CD14-positive monocyte (primary cell): ENCODE results near the gene DDX47. TPM values are rescaled to one million over a fixed set of nuclear protein-coding genes. Genes with fewer than 3 reads are reported as not detected.
"Not testable (repeated sequence)": the region's sequence is repeated elsewhere in the genome, so short reads cannot be mapped to it uniquely, and the experiment has no call there.

Experiments used
- DNase-seq, 3 donors: peaks; one replicate each; pipeline ENCODE4 v3.0.0-alpha.2; 2011 to 2022
- H2AFZ ChIP-seq: 2 replicates; pipeline ENCODE4 v1.6.0; 2012; ENCODE audit warnings: mild to moderate bottlenecking, low read depth, low read length, inconsistent platforms; ENCODE audit not compliant: insufficient read depth, poor library complexity, severe bottlenecking
- H3K27ac ChIP-seq, 2 donors: 1 replicate in 1 of 2; 2 replicates in 1 of 2; pipeline ENCODE4 v1.5.1; 2012 to 2013; ENCODE audit warnings: low read length in 2 of 2, control low read depth in 1 of 2, inconsistent platforms in 1 of 2, low read depth in 1 of 2, mild to moderate bottlenecking in 1 of 2
- H3K27me3 ChIP-seq, 2 donors: one replicate each; pipeline versions ENCODE4 v1.6.0 to v1.6.1; 2011 to 2013; ENCODE audit warnings: low read length in 2 of 2; ENCODE audit not compliant: control insufficient read depth in 2 of 2, insufficient read depth in 2 of 2
- H3K36me3 ChIP-seq, 2 donors: replicated peaks in 1 of 2; 1 replicate in 1 of 2; 2 replicates in 1 of 2; pipeline versions ENCODE4 v1.5.1 to v1.6.1; 2012 to 2013; ENCODE audit warnings: low read length in 2 of 2, control low read depth in 1 of 2, inconsistent platforms in 1 of 2, mild to moderate bottlenecking in 1 of 2; ENCODE audit not compliant: insufficient read depth in 2 of 2, control insufficient read depth in 1 of 2
- H3K4me1 ChIP-seq, 2 donors: 1 replicate in 1 of 2; 2 replicates in 1 of 2; pipeline versions ENCODE4 v1.5.1 to v1.6.1; 2012 to 2013; ENCODE audit warnings: low read length in 2 of 2, control low read depth in 1 of 2, inconsistent platforms in 1 of 2, mild to moderate bottlenecking in 1 of 2, moderate library complexity in 1 of 2; ENCODE audit not compliant: insufficient read depth in 2 of 2, control insufficient read depth in 1 of 2
- H3K4me2 ChIP-seq: replicated peaks from 2 replicates; pipeline ENCODE3; 2012; ENCODE audit warnings: low read length, moderate library complexity, mild to moderate bottlenecking; ENCODE audit not compliant: poor library complexity, severe bottlenecking; ENCODE audit errors: extremely low read depth
- H3K4me3 ChIP-seq, 3 experiments: fragments of 200-600 bp in 1 of 3; sonication (generic) in 1 of 3; replicated peaks in 1 of 3; 1 replicate in 2 of 3; 2 replicates in 1 of 3; pipeline ENCODE4 v1.5.1; 2011 to 2013; ENCODE audit warnings: low read length in 3 of 3, mild to moderate bottlenecking in 3 of 3, control low read depth in 2 of 3, low read depth in 2 of 3, inconsistent platforms in 1 of 3, moderate library complexity in 1 of 3
- H3K79me2 ChIP-seq: 2 replicates; pipeline ENCODE4 v1.6.0; 2012; ENCODE audit warnings: mild to moderate bottlenecking, control low read depth, inconsistent platforms, low read length, moderate library complexity; ENCODE audit not compliant: insufficient read depth
- H3K9ac ChIP-seq: 2 replicates; pipeline ENCODE4 v1.6.0; 2017; ENCODE audit warnings: low read length, mild to moderate bottlenecking; ENCODE audit not compliant: insufficient read depth, poor library complexity, severe bottlenecking
- H3K9me3 ChIP-seq, 2 donors: replicated peaks in 1 of 2; 1 replicate in 1 of 2; 2 replicates in 1 of 2; pipeline versions ENCODE4 v1.5.1 to v1.6.1; 2012 to 2013; ENCODE audit warnings: low read length in 2 of 2, control low read depth in 1 of 2; ENCODE audit not compliant: control insufficient read depth in 1 of 2, insufficient read depth in 1 of 2
- H4K20me1 ChIP-seq: 2 replicates; pipeline ENCODE4 v1.6.0; 2012; ENCODE audit warnings: mild to moderate bottlenecking, low read length, control low read depth, moderate library complexity; ENCODE audit not compliant: insufficient read depth
- H3K27ac Mint-ChIP-seq, 7 donors: one replicate each; pipeline ENCODE4 v1.8.0; 2020; ENCODE audit warnings: mild to moderate bottlenecking in 7 of 7, mixed read lengths in 7 of 7, moderate library complexity in 6 of 7, inconsistent platforms in 2 of 7
- H3K27me3 Mint-ChIP-seq, 3 donors: one replicate each; pipeline ENCODE4 v1.8.0; 2021 to 2022; ENCODE audit warnings: low read depth in 3 of 3, mild to moderate bottlenecking in 3 of 3, mixed read lengths in 3 of 3, moderate library complexity in 3 of 3, inconsistent platforms in 1 of 3
- H3K36me3 Mint-ChIP-seq, 2 donors: one replicate each; pipeline ENCODE4 v1.8.0; 2020; ENCODE audit warnings: mixed read lengths in 2 of 2, inconsistent platforms in 1 of 2, mild to moderate bottlenecking in 1 of 2
- H3K4me1 Mint-ChIP-seq: one replicate; pipeline ENCODE4 v1.8.0; 2020; ENCODE audit warnings: mild to moderate bottlenecking, mixed read lengths
- H3K4me3 Mint-ChIP-seq, 2 donors: one replicate each; pipeline ENCODE4 v1.8.0; 2020; ENCODE audit warnings: mild to moderate bottlenecking in 2 of 2, mixed read lengths in 2 of 2, moderate library complexity in 1 of 2
- H3K9me3 Mint-ChIP-seq, 7 donors: one replicate each; pipeline ENCODE4 v1.8.0; 2020 to 2022; ENCODE audit warnings: mixed read lengths in 7 of 7, mild to moderate bottlenecking in 6 of 7, moderate library complexity in 6 of 7, inconsistent platforms in 2 of 7
- CTCF ChIP-seq: fragments of 200-600 bp; IDR thresholded peaks from one replicate; pipeline ENCODE4 v1.8.0; 2022; ENCODE audit warnings: antibody characterized with exemption, mild to moderate bottlenecking
- WGBS: methylation state at CpG from one replicate; pipeline ENCODE4 v1.1.5; 2013; ENCODE audit warnings: missing lambda C conversion rate; ENCODE audit not compliant: insufficient coverage; 5-methylcytosine and 5-hydroxymethylcytosine counted together
- intact Hi-C, 2 donors: fragments of 100-400 bp; cut with micrococcal nuclease; formaldehyde crosslinking; loops; one replicate each; pipeline versions ENCODE4 v1.15.0 to v1.15.1; 2023
- polyA plus RNA-seq, 3 donors: library from polyadenylated mRNA; depleted of rRNA in 1 of 3; unstranded in 2 of 3; stranded (reverse) in 1 of 3; fragments of 300-500 nt in 2 of 3; fragments of >200 nt in 1 of 3; fragmentation: Illumina TruSeq in 2 of 3; gene quantifications; 1 replicate in 2 of 3; 2 replicates in 1 of 3; pipeline ENCODE4 v1.2.3, GENCODE V29; 2012 to 2021

Gene DDX47
- polyA plus RNA-seq, 3 donors: 27.6 to 35.2 (median 30.1) TPM

- WGBS: no CpG with 5 or more reads among the region's 5 CpGs
- H2AFZ ChIP-seq: no peak overlapping the region
- H3K27me3 ChIP-seq: no peaks in the 10 kb centered on the region
- no peak overlapping the region for H3K9ac ChIP-seq
- DNase-seq: no peak
- Mint-ChIP-seq H3K4me3 (no peak overlapping the region), H3K27ac (peak overlapping the region in 1 of 7 donors; percentile 74), H3K36me3 (peaks cover 4 to 8% of the 10 kb centered on the region in 2 donors), H3K9me3 (no peaks in the 10 kb centered on the region), H3K4me1 (peaks cover 4% of the 10 kb centered on the region), H3K27me3 (peaks cover 0 to 2% (median 0%) of the 10 kb centered on the region in 3 donors)
- H3K4me3 ChIP-seq: no peak overlapping the region
- TF ChIP-seq CTCF: no peak
- no peaks in the 10 kb centered on the region for H4K20me1 ChIP-seq
- no peak overlapping the region for H3K27ac ChIP-seq
- intact Hi-C loops: no loop called here
- no peaks in the 10 kb centered on the region for H3K79me2 ChIP-seq
- no peaks in the 10 kb centered on the region for H3K36me3 ChIP-seq
- H3K4me2 ChIP-seq: no peak overlapping the region
- no peaks in the 10 kb centered on the region for H3K4me1 ChIP-seq
- H3K9me3 ChIP-seq: no peaks in the 10 kb centered on the region
These were observed 26.9 kb downstream of the DDX47 start for GRCh38 chr12:12839873-12840579.

GRCh38 chr12:12840580-12840899 is 27.4 kb downstream of the DDX47 start:
- Histone ChIP-seq H3K27me3 (no peaks in the 10 kb centered on the region), H3K27ac (no peak overlapping the region), H3K9me3 (no peaks in the 10 kb centered on the region), H3K4me1 (no peaks in the 10 kb centered on the region), H2AFZ (no peak overlapping the region), H3K9ac (no peak overlapping the region), H3K4me3 (no peak overlapping the region), H3K4me2 (no peak overlapping the region), H3K79me2 (no peaks in the 10 kb centered on the region), H3K36me3 (no peaks in the 10 kb centered on the region), H4K20me1 (no peaks in the 10 kb centered on the region)
- no peak for DNase-seq
- H3K9me3 Mint-ChIP-seq: no peaks in the 10 kb centered on the region
- intact Hi-C loops: no loop called here
- TF ChIP-seq CTCF: no peak
- H3K36me3 Mint-ChIP-seq: peaks cover 3 to 8% of the 10 kb centered on the region in 2 donors
- no peak overlapping the region for H3K4me3 Mint-ChIP-seq
- H3K4me1 Mint-ChIP-seq: peaks cover 4% of the 10 kb centered on the region
- 100% methylated on average over 1 of the region's 5 CpGs for WGBS
- no peak overlapping the region for H3K27ac Mint-ChIP-seq
- peaks cover 0 to 3% (median 0%) of the 10 kb centered on the region in 3 donors for H3K27me3 Mint-ChIP-seq

GRCh38 chr12:12841428-12841827 is 28.3 kb downstream of the DDX47 start:
- WGBS: no CpG with 5 or more reads among the region's 13 CpGs

More at GRCh38 chr12:12841428-12841827, 28.3 kb downstream of the DDX47 start:
- H3K4me1 ChIP-seq, H3K27me3 ChIP-seq, H3K9ac ChIP-seq, DNase-seq, H3K4me3 Mint-ChIP-seq, H3K27ac Mint-ChIP-seq, H3K9me3 Mint-ChIP-seq, H3K4me3 ChIP-seq, H3K27me3 Mint-ChIP-seq, H3K27ac ChIP-seq, H3K4me2 ChIP-seq, intact Hi-C loops, H3K36me3 ChIP-seq, H3K36me3 Mint-ChIP-seq, H2AFZ ChIP-seq, H3K9me3 ChIP-seq, H3K79me2 ChIP-seq, H3K4me1 Mint-ChIP-seq, H4K20me1 ChIP-seq: not testable (repeated sequence)
